Activated CD4-positive, CD25-positive, alpha-beta regulatory T cell treated with anti-CD3 and anti-CD28 coated beads, Interleukin-2, amount 50 U/mL, for 16 hours (primary cell): ENCODE data around the gene POLR1G.

Source experiments
- DNase-seq: peaks from one replicate; pipeline ENCODE4 v3.0.0-alpha.2; 2020; ENCODE audit warnings: low read depth, low spot score

The POLR1G gene

DNA sequence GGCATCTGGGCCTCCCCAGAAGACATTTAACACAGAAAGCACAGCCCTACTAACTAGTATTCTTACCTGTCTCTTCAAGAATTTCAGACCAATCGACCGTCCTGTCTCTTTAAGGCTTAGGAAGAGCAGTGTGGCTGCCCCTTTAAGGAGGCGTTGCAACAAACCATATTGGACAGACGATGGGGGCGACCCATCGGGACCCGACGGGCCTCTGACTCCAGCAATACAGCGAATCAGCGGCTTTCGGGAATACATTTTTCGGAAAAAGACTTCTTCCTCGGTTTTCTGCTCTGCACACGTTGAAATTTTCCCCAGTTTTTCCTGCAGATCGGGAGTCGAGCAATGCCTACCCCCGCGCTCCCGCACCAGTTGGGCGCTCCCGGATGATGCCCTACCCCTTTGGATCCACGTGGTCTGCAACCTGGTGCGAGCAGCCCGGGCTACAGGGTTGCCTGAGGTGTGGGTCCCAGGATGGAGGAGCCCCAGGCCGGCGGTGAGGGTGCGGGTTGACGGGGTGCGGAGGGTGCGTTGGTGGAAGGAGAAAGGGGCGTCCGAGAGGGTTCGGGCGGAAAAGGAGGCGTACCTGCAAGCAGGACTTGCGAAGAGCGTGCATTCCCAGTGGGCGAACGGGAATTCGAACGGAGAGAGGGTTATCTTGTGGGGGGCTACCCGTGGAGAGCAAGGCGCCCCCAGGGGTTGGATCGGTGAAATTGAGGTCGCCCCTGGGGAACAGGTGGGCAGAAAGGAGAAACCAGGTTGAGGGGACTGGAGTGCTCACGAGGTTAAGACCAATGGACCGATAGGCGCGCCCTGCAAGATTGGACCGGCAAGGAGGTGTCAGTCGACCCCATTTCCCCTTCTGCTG, at the start of gene POLR1G:
Gene POLR1G, plus strand, starts transcription at position 419 of the 865 bp plus-strand sequence. Its CDS starts 53 bp downstream, at position 472.
- DNase-seq: peak; percentile 61

GRCh38 chr19:45356760-45357444, 49.5 kb upstream of the POLR1G start:
- no peak for DNase-seq

DNA sequence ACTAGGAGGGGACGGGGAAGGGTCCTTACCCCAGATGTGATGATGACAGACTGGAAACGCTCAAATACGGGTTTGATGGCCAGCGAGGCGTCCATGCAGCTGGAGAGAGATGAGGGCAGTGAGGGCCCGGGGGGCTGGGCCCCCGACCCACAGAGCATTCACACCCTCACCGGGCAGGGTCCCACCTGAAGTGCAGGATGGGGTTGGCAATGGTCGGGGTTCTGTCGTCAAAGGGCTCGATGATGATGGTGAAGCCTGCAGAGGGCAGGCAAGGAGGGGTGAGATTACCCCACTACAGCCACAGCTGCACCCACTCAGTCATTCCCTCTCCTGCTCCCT, 49.0 kb upstream of the POLR1G start:
- no peak for DNase-seq

DNA sequence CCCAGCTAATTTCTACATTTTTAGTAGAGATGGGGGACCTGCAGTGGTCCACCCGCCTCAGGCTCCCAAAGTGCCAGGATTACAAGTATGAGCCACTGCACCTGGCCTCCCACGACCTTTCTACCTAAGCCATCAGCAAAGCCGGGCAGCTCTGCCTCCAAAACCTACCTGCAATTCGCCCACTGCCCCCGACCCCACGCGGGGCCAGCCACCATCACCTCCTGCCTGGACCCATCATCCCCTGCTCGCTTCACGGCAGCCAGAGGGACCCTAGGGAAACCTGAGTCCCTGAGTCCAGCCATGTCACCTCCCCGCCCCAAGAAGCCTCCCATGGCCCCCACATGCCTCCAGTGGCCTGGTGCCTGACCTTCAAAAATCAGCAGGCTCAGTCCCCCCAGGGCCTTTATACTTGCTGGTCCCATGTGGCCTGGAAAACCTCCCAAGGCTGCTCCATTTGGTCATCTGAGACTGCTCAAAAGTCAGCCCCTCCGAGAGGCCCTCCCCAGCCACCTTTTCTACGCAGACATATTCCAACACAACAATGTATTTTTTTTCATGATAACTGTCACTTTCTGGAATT, 48.1 kb upstream of the POLR1G start:
- DNase-seq: no peak

DNA sequence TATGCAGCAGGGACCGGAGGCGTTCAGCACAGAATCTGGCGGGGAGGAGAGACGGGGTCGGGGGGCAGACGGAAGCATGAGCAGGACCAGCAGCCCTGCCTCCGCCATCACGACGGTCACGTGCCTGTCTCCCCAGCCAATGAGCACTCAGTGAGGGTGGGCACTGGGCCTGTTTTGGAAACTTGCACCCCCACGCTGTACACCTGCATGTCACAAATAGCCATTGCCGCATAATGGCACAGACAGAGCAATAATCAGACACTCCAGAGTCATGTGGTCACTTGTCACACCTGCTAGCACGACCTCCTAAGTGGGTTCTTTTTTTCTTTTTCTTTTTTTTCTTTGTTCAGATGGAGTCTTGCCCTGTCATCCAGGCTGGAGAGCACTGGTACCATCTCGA, 44.8 kb upstream of the POLR1G start:
- no peak for DNase-seq

GRCh38 chr19:45362291-45362690, 44.2 kb upstream of the POLR1G start:
- DNase-seq: no peak

- no peak for DNase-seq
Observed at GRCh38 chr19:45363861-45364459, 42.5 kb upstream of the POLR1G start.

DNA sequence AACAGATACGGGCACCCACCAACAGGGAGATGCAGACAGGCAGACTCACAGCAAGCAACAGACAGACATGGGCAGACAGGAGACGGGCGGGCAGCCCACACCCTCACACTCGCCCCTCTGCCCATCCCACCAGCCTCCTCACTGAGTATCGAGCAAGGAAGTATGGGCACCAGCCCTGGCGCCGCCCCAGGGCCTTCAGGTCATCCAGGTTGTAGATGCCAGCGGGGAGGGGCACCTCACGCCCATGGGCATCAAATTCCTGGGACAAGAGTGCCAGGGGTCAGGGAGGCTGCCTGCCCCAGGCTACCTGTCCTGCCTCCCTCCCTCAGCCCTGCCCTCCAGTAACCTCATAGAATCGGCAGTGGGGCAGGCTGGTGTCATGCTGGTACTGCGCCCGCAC, 41.7 kb upstream of the POLR1G start:
- DNase-seq: no peak

- no peak for DNase-seq
Observed at GRCh38 chr19:45368127-45368526, 38.3 kb upstream of the POLR1G start.

GRCh38 chr19:45368737-45369340, 37.6 kb upstream of the POLR1G start:
- DNase-seq: no peak

DNA sequence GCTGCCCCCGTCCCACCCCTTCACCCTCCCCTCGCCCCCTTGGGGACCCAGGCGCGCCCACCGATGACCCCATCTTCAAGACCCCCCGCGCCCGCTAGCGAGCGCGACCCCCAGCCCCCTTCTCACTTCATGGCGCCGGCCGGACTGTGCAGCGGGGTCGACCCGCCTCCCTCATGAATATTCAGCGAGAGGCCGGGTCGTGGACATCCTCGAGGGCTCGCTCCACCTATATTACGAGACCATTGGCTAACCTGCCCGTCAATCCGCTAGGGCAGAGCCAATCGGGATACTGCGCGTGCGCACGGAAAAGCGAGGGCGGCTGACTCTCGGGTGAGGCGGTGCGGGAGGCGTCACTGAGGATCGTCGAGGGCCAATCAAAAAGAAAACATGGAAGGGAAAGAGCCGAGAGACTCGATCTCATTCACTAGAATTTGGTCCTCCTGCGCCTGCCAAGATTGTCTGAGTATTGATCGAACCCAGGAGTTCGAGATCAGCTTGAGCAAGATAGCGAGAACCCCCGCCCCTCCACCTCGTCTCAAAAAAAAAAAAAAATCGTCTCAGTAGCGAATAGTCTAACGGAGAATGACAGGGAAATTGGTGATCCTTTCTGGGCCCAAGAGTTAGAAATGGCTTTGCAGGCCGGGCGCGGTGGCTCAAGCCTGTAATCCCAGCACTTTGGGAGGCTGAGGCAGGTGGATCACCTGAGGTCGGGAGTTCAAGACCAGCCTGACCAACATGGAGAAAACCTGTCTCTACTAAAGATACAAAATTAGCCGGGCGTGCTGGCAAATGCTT, 35.8 kb upstream of the POLR1G start, which contains the start of gene ERCC2:
Gene ERCC2, minus strand, starts transcription at position 164 of the 795 bp plus-strand sequence. Its CDS starts 33 bp downstream, at position 131.
- peak; percentile 100 for DNase-seq

DNA sequence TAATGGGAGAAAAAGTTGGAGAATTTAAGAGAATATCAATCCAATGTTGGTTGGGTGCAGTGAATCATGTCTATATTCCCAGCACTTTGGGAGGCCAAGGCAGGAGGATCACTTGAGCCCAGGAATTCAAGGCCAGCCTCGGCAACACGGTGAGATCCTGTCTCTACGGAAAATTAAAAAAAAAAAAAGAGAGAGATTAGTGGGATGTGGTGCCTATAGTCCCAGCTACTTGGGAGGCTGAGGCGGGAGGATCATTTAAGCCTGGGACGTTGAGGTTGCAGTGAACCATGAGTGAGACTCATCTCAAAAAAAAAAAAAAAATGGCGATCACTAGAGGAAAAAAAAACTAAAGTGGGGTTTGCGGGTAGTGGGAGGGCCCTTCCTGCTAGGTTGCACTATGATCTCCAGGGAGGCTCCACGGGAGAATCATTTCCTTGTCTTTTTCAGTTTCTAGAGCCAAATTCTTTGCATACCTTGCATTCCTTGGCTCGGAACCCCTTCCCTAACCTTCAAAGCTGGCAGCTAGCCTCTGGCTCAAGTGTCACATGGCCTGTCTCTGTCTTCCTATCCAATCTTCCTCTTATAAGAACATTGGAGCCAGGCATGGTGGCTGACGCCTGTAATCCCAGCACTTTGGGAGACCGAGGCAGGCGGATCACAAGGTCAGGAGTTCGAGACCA, 30.3 kb upstream of the POLR1G start:
- DNase-seq: no peak

DNA sequence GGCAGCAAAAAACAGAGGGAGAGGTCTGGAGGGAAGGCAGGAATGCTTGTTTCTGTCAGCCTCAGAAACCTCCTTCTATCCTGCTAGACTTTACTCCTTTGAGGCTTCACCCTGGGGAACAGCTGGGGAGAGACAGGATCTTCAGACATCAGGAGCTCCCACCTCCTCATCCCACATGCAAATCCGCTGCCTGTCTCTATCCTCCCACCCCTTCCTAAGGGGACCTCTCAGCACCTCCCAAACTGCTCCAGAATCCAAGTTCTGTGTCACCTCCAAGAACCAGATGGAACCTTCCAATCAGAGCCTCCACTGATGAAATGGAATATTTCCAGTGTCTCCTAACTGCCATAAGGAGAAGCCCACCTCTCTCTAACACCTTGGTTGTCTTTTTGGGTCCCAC, 26.3 kb upstream of the POLR1G start:
- no peak for DNase-seq

DNA sequence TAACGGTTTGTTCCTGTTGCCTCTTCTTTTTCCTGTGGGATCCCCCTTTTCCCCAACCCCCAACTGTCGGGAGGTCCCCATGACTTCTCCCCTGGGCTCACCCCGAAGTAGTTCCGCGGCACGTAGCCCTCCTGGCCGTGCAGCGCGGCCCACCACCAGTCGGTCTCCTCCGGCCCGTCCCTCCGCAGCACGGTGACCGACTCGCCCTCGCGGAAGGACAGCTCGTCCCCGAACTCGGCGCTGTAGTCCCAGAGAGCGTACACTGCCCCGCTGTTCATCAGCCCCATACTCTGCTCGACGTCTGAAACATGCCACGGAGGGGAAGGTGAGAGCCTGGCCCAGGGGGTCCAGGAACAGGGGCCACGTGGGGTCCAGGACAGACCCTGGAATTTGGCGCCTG, 24.0 kb upstream of the POLR1G start:
- no peak for DNase-seq

DNA sequence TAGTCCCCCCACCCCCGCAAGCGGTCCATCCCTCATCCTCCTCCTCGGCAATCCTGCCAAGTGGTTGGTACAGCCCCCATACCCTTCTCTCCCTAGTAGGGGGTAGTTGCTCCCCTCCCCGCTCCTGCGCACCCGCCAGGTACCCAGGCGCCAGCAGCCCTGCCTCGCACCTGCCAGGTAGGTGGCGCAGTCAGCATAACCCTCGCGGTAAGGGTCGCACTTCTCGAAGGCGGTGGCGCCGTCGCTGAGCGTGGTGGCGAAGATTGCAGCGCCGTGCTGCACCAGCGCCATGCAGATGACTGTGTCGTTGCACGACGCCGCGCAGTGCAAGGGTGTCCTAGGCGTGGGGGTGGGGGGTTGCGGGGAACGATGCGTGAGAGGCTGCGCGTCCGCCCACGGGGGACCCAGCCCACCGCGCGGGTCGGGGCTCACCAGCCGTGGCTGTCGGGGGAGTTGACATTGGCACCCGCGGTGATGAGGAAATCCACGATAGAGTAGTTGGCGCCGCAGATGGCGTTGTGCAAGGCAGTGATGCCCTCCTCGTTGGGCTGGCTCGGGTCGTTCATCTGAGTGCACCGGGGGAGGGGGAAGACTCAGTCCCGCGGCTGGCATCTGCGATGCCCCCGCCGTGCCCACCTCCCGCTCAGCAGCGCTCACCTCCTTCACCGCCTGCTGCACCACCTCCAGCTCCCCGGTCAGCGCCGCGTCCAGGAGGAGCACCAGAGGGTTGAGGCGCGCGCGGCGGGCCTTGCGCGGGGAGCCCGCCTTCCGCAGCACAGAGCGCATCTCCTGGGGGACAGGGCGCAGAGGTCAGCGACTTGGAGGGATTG, 20.8 kb upstream of the POLR1G start:
- no peak for DNase-seq

DNA sequence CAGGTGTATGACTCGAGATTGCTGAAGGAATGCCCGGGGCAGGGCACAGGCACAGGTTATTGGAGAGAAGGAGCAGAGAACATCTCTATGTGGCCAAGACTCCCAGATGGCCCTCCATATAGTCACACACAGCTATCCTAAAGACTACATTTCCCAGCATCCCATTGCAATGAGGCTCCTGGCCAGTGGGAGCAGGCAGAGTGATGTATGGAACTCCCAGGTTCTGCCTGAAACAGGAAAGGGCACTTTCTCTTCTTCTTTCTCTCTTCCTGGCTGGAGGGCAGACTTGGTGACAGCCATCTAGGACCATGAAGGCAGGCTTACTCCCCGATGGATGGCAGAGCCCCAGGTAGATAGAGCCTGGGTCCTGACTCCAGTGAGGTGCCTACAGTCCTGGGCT, 15.1 kb upstream of the POLR1G start:
- no peak for DNase-seq

DNA sequence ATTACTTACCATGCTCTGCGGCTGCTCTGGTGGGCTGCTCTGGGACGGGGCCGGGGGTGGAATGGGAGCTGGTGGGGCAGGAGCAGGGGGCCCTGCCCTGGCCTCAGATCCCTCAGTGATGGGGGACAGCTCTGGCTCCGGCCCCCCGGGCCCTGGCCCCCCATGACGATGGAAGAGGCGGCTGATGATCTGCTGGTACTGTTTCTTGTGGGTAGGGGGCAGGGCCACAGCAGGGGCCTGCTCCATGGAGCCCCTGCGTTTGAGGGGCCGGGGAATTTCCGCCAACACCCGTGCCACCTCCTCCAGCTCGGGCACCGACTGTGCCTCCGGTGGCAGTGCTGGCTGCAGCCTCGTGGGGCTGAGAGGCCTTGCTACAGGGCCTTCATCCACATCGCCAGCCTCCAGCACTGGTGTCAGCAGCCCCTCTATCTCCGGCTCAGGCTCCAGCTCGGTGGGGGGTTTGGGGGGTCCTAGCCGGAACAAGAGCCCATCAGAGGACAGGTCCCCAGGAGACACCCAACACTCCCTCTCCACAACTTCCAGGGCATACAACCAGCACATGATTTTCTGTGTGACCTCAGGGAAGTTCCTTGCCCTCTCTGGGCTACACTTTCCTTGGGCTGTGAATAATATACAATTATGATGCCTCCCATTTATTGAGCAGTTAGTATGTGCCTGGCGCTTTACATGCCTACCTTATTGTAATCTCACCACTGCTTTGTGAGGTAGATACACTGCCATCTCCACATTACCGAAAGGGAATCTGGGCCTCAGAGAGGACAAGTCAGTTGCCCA, 14.4 kb upstream of the POLR1G start:
- DNase-seq: no peak

GRCh38 chr19:45395821-45396617, 10.4 kb upstream of the POLR1G start:
- no peak for DNase-seq
